Spleen (tissue), 11 donors: ENCODE data around the gene NKX1-1. TPM values are rescaled to one million over a fixed set of nuclear protein-coding genes. Genes with fewer than 3 reads are reported as not detected.

Experiments
- DNase-seq: peaks from one replicate; pipeline ENCODE4 v3.0.0-alpha.2; 2020
- H3K27ac ChIP-seq, 8 donors: fragments of 200-600 bp; sonication (generic) in 7 of 8; 1 replicate in 4 of 8; 2 replicates in 4 of 8; pipeline versions ENCODE4 v1.5.0 to v1.8.0; 2016 to 2021; ENCODE audit warnings: inconsistent platforms in 4 of 8, mild to moderate bottlenecking in 4 of 8, moderate library complexity in 1 of 8
- H3K27me3 ChIP-seq, 7 donors: fragments of 200-600 bp; sonication (generic) in 6 of 7; replicated peaks in 1 of 7; 1 replicate in 4 of 7; 2 replicates in 3 of 7; pipeline versions ENCODE4 v1.5.0 to v1.8.0; 2016 to 2021; ENCODE audit warnings: inconsistent platforms in 3 of 7, mild to moderate bottlenecking in 1 of 7
- H3K36me3 ChIP-seq, 6 donors: fragments of 200-600 bp; sonication (generic) in 5 of 6; 1 replicate in 4 of 6; 2 replicates in 2 of 6; pipeline versions ENCODE4 v1.5.0 to v1.8.0; 2016 to 2021; ENCODE audit warnings: inconsistent platforms in 2 of 6
- H3K4me1 ChIP-seq, 6 donors: fragments of 200-600 bp; sonication (generic) in 5 of 6; 1 replicate in 3 of 6; 2 replicates in 3 of 6; pipeline versions ENCODE4 v1.5.0 to v1.8.0; 2016 to 2021; ENCODE audit warnings: inconsistent platforms in 3 of 6
- H3K4me3 ChIP-seq, 8 donors: fragments of 200-600 bp; sonication (generic) in 7 of 8; 1 replicate in 4 of 8; 2 replicates in 4 of 8; pipeline versions ENCODE4 v1.5.0 to v1.8.0; 2016 to 2021; ENCODE audit warnings: inconsistent platforms in 4 of 8, mild to moderate bottlenecking in 4 of 8, moderate library complexity in 2 of 8
- H3K9me3 ChIP-seq, 8 donors: fragments of 200-600 bp; sonication (generic) in 7 of 8; 1 replicate in 4 of 8; 2 replicates in 4 of 8; pipeline versions ENCODE4 v1.5.0 to v1.8.0; 2016 to 2021; ENCODE audit warnings: inconsistent platforms in 4 of 8
- CTCF ChIP-seq, 11 experiments: fragments of 200-600 bp in 7 of 11; fragments of 450-650 bp in 4 of 11; sonication (generic) in 4 of 11; IDR thresholded peaks in 8 of 11; conservative IDR thresholded peaks in 3 of 11; 1 replicate in 7 of 11; 2 replicates in 4 of 11; pipeline versions ENCODE4 v1.4.0 to v1.8.0; 2016 to 2021; ENCODE audit warnings: antibody characterized with exemption in 11 of 11, inconsistent platforms in 4 of 11, mild to moderate bottlenecking in 1 of 11
- POLR2A ChIP-seq, 3 donors: fragments of 450-650 bp; IDR thresholded peaks; one replicate each; pipeline ENCODE4 v1.5.1; 2017; ENCODE audit warnings: antibody characterized with exemption in 3 of 3, mild to moderate bottlenecking in 1 of 3
- POLR2AphosphoS5 ChIP-seq, 3 donors: sonication (generic); formaldehyde crosslinking; IDR thresholded peaks; one replicate each; pipeline ENCODE4 v1.5.1; 2017; ENCODE audit warnings: antibody characterized with exemption in 3 of 3
- WGBS, 5 donors: extraction: QIAGEN DNeasy Blood & Tissue Kit in 3 of 5; methylation state at CpG; one replicate each; pipeline versions ENCODE4 v1.1.5 to v1.1.7; 2013 to 2018; 5-methylcytosine and 5-hydroxymethylcytosine counted together
- intact Hi-C: fragments of 100-400 bp; cut with DNase I; formaldehyde crosslinking; loops from one replicate; pipeline ENCODE4 v1.15.0; 2023; ENCODE audit warnings: low total_unique reads
- polyA plus RNA-seq, 3 donors: library from polyadenylated mRNA; stranded (reverse); fragments of 200-250 nt; gene quantifications; one replicate each; pipeline ENCODE4 v1.2.1, GENCODE V29; 2013
- total RNA-seq, 7 donors: library from RNA; depleted of rRNA in 3 of 7; stranded (reverse); fragments of >200 nt in 3 of 7; fragmentation: NEBNext Ultra II Directional in 4 of 7; extraction: Animal tissue kit (Norgen Biotek cat#: 25700) in 4 of 7; gene quantifications; one replicate each; pipeline versions ENCODE4 v1.1.0 to v1.2.1, GENCODE V29; 2016 to 2021
- donor health status: healthy with polysubstance abuse.
- donor health status: DM: no; HTN: no; CAD: no; lungs with moderate emphysema.
- donor health status: DM: no; HTN: no; CAD: no.
- donor health status: Bipolar disorder and iron deficiency.
- donor health status: healthy.
- donor health status: DM: no; HTN: no; CAD: no.
- donor health status: DM: yes; HTN: yes; CAD: no.

Gene NKX1-1
- total and polyA plus RNA-seq, 10 donors: not detected

GRCh38 chr4:1419708-1420107 lies 13.5 kb upstream of the NKX1-1 start:
- Histone ChIP-seq H3K27me3 (peaks cover 0 to 92% (median 22%) of the 10 kb centered on the region in 7 donors), H3K4me3 (no peak overlapping the region), H3K4me1 (peaks cover 0 to 4% (median 0%) of the 10 kb centered on the region in 6 donors), H3K9me3 (no peaks in the 10 kb centered on the region), H3K36me3 (no peaks in the 10 kb centered on the region), H3K27ac (no peak overlapping the region)
- DNase-seq: peak; percentile 41
- intact Hi-C loops: no loop called here
- WGBS, 5 donors: 79 to 91% (median 89%) methylated on average over 13 of the region's 13 CpGs
- TF ChIP-seq CTCF (IDR thresholded peaks at IDR 0.05 in 8 of 11, conservative IDR thresholded peaks at IDR 0.05 in 3 of 11) (no peak), POLR2A (IDR thresholded peaks at IDR 0.05) (no peak), POLR2AphosphoS5 (IDR thresholded peaks at IDR 0.05) (no peak)

GRCh38 chr4:1418494-1419285 lies 12.4 kb upstream of the NKX1-1 start:
- H3K27me3 ChIP-seq: peaks cover 0 to 90% (median 28%) of the 10 kb centered on the region in 7 donors
- DNase-seq: peak; percentile 54
- no peak overlapping the region for H3K27ac ChIP-seq
- TF ChIP-seq POLR2A (IDR thresholded peaks at IDR 0.05): no peak
- no peak for TF ChIP-seq CTCF (IDR thresholded peaks at IDR 0.05 in 8 of 11, conservative IDR thresholded peaks at IDR 0.05 in 3 of 11)
- TF ChIP-seq POLR2AphosphoS5 (IDR thresholded peaks at IDR 0.05): no peak
- WGBS, 5 donors: 64 to 70% (median 68%) methylated on average over 15 to 17 of the region's 17 CpGs
- no peak overlapping the region for H3K4me3 ChIP-seq
- intact Hi-C loops: no loop called here
- peaks cover 0 to 5% (median 0%) of the 10 kb centered on the region in 6 donors for H3K4me1 ChIP-seq
- peaks cover 0 to 4% (median 0%) of the 10 kb centered on the region in 8 donors for H3K9me3 ChIP-seq
- H3K36me3 ChIP-seq: no peaks in the 10 kb centered on the region

GRCh38 chr4:1417522-1418390 lies 11.5 kb upstream of the NKX1-1 start:
- H3K36me3 ChIP-seq: no peaks in the 10 kb centered on the region
- peak; percentile 45 for DNase-seq
- H3K4me3 ChIP-seq: no peak overlapping the region
- TF ChIP-seq CTCF (IDR thresholded peaks at IDR 0.05 in 8 of 11, conservative IDR thresholded peaks at IDR 0.05 in 3 of 11) (no peak), POLR2AphosphoS5 (IDR thresholded peaks at IDR 0.05) (no peak), POLR2A (IDR thresholded peaks at IDR 0.05) (no peak)
- intact Hi-C loops: no loop called here
- H3K27ac ChIP-seq: no peak overlapping the region
- H3K9me3 ChIP-seq: peaks cover 0 to 5% (median 0%) of the 10 kb centered on the region in 8 donors
- 75 to 83% (median 80%) methylated on average over 33 of the region's 33 CpGs for WGBS, 5 donors
- H3K27me3 ChIP-seq: peaks cover 2 to 93% (median 37%) of the 10 kb centered on the region in 7 donors
- H3K4me1 ChIP-seq: peaks cover 0 to 5% (median 0%) of the 10 kb centered on the region in 6 donors

GRCh38 chr4:1416948-1417260 lies 10.7 kb upstream of the NKX1-1 start:
- H3K4me1 ChIP-seq: peaks cover 0 to 5% (median 0%) of the 10 kb centered on the region in 6 donors
- no peak overlapping the region for H3K27ac ChIP-seq
- no peaks in the 10 kb centered on the region for H3K36me3 ChIP-seq
- DNase-seq: peak; percentile 58
- H3K9me3 ChIP-seq: peaks cover 0 to 5% (median 0%) of the 10 kb centered on the region in 8 donors
- H3K4me3 ChIP-seq: no peak overlapping the region
- 74 to 86% (median 79%) methylated on average over 6 to 7 of the region's 7 CpGs; no CpG with 5 or more reads in 1 of the 5 donors for WGBS, 5 donors
- TF ChIP-seq POLR2A (IDR thresholded peaks at IDR 0.05) (no peak), CTCF (IDR thresholded peaks at IDR 0.05 in 8 of 11, conservative IDR thresholded peaks at IDR 0.05 in 3 of 11) (no peak), POLR2AphosphoS5 (IDR thresholded peaks at IDR 0.05) (no peak)
- H3K27me3 ChIP-seq: peaks cover 3 to 94% (median 46%) of the 10 kb centered on the region in 7 donors
- intact Hi-C loops: no loop called here
